PC-9 (cell line): Measurements from ENCODE around the gene SIGLEC9.

Experiments used
- CTCF ChIP-seq: fragments of 200-600 bp; sonication (generic); conservative IDR thresholded peaks from 2 replicates; pipeline ENCODE4 v1.6.1; 2017; ENCODE audit warnings: mixed run types, antibody characterized with exemption, mild to moderate bottlenecking, moderate library complexity
- EZH2 ChIP-seq: fragments of 200-600 bp; sonication (generic); IDR thresholded peaks from 2 replicates; pipeline ENCODE4 v1.8.0; 2017; ENCODE audit warnings: antibody characterized with exemption, low read depth

- TF ChIP-seq CTCF = peak; percentile 89
- TF ChIP-seq EZH2 = no peak
Measured at GRCh38 chr19:51158474-51159129, 33.9 kb downstream of the SIGLEC9 start.
